HEK293T (cell line): Measurements from ENCODE around the gene EBPL.

Experiments used
- ARNT ChIP-seq: fragments of 450-650 bp; IDR thresholded peaks from 2 replicates; pipeline ENCODE4 v1.6.1; 2017; ENCODE audit warnings: mild to moderate bottlenecking
- BHLHE40 ChIP-seq: fragments of 450-650 bp; IDR thresholded peaks from 2 replicates; pipeline ENCODE4 v1.6.1; 2016; ENCODE audit warnings: mild to moderate bottlenecking, moderate library complexity, borderline replicate concordance
- CTBP1 ChIP-seq: fragments of 450-650 bp; IDR thresholded peaks from 2 replicates; pipeline ENCODE4 v1.6.1; 2016; ENCODE audit warnings: borderline replicate concordance
- ELF4 ChIP-seq: fragments of 450-650 bp; IDR thresholded peaks from 2 replicates; pipeline ENCODE4 v1.6.1; 2017; ENCODE audit warnings: antibody characterized with exemption
- FOXA1 ChIP-seq: fragments of 450-650 bp; IDR thresholded peaks from 2 replicates; pipeline ENCODE4 v1.6.1; 2016; ENCODE audit warnings: mild to moderate bottlenecking
- FOXK2 ChIP-seq: fragments of 450-650 bp; IDR thresholded peaks from 2 replicates; pipeline ENCODE4 v1.6.1; 2016; ENCODE audit warnings: mild to moderate bottlenecking
- FOXM1 ChIP-seq: fragments of 450-650 bp; IDR thresholded peaks from 2 replicates; pipeline ENCODE4 v1.6.1; 2017; ENCODE audit warnings: mild to moderate bottlenecking, borderline replicate concordance
- HDGF ChIP-seq: fragments of 450-650 bp; IDR thresholded peaks from 2 replicates; pipeline ENCODE4 v1.6.1; 2017; ENCODE audit warnings: antibody characterized with exemption, borderline replicate concordance
- L3MBTL2 ChIP-seq: fragments of 450-650 bp; conservative IDR thresholded peaks from 2 replicates; pipeline ENCODE4 v1.6.1; 2016; ENCODE audit warnings: mild to moderate bottlenecking
- LEF1 ChIP-seq: fragments of 450-650 bp; IDR thresholded peaks from 2 replicates; pipeline ENCODE4 v1.6.1; 2017; ENCODE audit warnings: mild to moderate bottlenecking, borderline replicate concordance
- SP1 ChIP-seq: fragments of 450-650 bp; IDR thresholded peaks from 2 replicates; pipeline ENCODE4 v1.6.1; 2017
- ZNF384 ChIP-seq: fragments of 450-650 bp; IDR thresholded peaks from 2 replicates; pipeline ENCODE4 v1.6.1; 2016

GRCh38 chr13:49632156-49632555 is 59.1 kb downstream of the EBPL start:
- no peak for TF ChIP-seq L3MBTL2
- no peak for TF ChIP-seq FOXM1
- no peak for TF ChIP-seq FOXK2
- no peak for TF ChIP-seq FOXA1
- TF ChIP-seq LEF1 = no peak
- no peak for TF ChIP-seq ARNT
- TF ChIP-seq BHLHE40 = no peak
- no peak for TF ChIP-seq HDGF
- no peak for TF ChIP-seq SP1
- TF ChIP-seq ZNF384 = no peak
- no peak for TF ChIP-seq CTBP1
- TF ChIP-seq ELF4 = no peak
